Type B pancreatic cell (in vitro differentiated cells): Measurements from ENCODE around the gene ABCG1. TPM values are rescaled to one million over a fixed set of nuclear protein-coding genes. Genes with fewer than 3 reads are reported as not detected.

Source experiments
- DNase-seq: peaks from one replicate; pipeline ENCODE4 v3.0.0; 2021; ENCODE audit warnings: mixed read lengths; ENCODE audit not compliant: unreplicated experiment; ENCODE audit errors: extremely low spot score
- H3K27ac Mint-ChIP-seq: 2 replicates; pipeline ENCODE4 v1.8.0; 2021; ENCODE audit warnings: mild to moderate bottlenecking, mixed read lengths
- H3K27me3 Mint-ChIP-seq: 2 replicates; pipeline ENCODE4 v1.8.0; 2021; ENCODE audit warnings: mixed read lengths
- H3K36me3 Mint-ChIP-seq: 2 replicates; pipeline ENCODE4 v1.8.0; 2021; ENCODE audit warnings: mixed read lengths
- H3K4me1 Mint-ChIP-seq: one replicate; pipeline ENCODE4 v1.8.0; 2021; ENCODE audit warnings: mixed read lengths; ENCODE audit not compliant: unreplicated experiment
- H3K4me3 Mint-ChIP-seq: 2 replicates; pipeline ENCODE4 v1.8.0; 2021; ENCODE audit warnings: mild to moderate bottlenecking, mixed read lengths
- H3K9me3 Mint-ChIP-seq: 2 replicates; pipeline ENCODE4 v1.8.0; 2021; ENCODE audit warnings: mixed read lengths
- total RNA-seq: library from RNA; stranded (reverse); gene quantifications from 2 replicates; pipeline ENCODE4 v1.2.1, GENCODE V29; 2021; ENCODE audit warnings: low replicate concordance
- TF ChIP-seq, protein P1 (sequence below): fragments of 200-600 bp; sonication (generic); conservative IDR thresholded peaks from 2 replicates; pipeline ENCODE4 v1.5.0; 2021; ENCODE audit warnings: antibody characterized with exemption, mild to moderate bottlenecking

Gene ABCG1
- total RNA-seq, 1 donor from 2014 or later: 6.2 TPM

DNA sequence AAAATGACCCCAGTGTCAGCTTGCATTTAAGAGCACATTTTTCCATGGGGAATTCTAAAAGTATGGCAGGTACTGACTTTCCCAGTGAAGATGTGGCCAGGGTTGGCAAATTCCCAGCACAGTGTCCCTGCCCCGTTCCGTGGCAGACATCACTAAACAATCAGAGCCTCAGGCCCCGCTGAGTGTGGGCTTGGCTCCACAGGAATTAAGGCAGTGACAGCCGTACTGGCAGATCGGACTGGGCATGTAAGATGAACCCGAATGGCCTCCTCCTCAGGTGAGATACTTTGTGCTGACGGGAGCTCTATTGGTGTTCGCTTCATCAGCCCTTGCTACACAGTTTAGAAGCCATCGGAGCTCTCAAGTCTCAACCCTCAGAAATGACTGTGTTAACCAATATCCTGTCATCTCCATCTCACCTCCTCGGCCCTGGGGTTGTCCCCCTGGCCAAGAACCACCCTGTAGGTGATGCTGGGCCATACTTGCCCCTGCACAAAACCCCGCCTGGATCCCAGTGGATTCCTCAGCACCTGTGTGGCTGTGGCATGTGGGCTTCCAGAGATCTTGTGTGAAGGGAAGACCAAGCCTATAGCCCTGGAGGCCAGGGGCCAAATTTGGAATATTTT is 29.0 kb upstream of the ABCG1 start:
- Mint-ChIP-seq H3K4me1 (peaks cover 11% of the 10 kb centered on the region), H3K4me3 (no peak overlapping the region), H3K27ac (no peak overlapping the region), H3K36me3 (no peaks in the 10 kb centered on the region), H3K27me3 (peaks cover 9% of the 10 kb centered on the region), H3K9me3 (peaks cover 15% of the 10 kb centered on the region)
- TF ChIP-seq, protein P1, sequence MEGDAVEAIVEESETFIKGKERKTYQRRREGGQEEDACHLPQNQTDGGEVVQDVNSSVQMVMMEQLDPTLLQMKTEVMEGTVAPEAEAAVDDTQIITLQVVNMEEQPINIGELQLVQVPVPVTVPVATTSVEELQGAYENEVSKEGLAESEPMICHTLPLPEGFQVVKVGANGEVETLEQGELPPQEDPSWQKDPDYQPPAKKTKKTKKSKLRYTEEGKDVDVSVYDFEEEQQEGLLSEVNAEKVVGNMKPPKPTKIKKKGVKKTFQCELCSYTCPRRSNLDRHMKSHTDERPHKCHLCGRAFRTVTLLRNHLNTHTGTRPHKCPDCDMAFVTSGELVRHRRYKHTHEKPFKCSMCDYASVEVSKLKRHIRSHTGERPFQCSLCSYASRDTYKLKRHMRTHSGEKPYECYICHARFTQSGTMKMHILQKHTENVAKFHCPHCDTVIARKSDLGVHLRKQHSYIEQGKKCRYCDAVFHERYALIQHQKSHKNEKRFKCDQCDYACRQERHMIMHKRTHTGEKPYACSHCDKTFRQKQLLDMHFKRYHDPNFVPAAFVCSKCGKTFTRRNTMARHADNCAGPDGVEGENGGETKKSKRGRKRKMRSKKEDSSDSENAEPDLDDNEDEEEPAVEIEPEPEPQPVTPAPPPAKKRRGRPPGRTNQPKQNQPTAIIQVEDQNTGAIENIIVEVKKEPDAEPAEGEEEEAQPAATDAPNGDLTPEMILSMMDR: no peak
- no peak for DNase-seq

DNA sequence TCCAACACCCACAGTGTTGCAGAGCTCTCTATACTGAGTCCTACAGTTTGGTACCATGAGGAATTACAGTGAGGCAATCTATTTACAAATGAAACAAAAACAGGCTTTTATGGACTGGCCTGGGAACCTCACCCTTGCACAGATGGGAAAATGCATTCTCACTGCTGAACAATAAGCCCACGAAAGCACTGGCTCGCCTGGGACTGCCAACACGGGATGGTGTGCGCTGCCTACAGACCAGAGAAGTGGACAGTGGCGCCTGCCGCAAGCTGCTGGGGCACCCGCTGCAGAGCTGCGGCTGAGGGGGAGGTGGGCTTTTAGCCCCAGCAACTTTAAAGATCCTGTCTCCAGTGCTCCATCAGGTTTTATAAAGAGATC is 28.5 kb upstream of the ABCG1 start:
- H3K27me3 Mint-ChIP-seq: peaks cover 9% of the 10 kb centered on the region
- TF ChIP-seq, protein P1: no peak
- DNase-seq: no peak
- peaks cover 15% of the 10 kb centered on the region for H3K9me3 Mint-ChIP-seq
- H3K4me1 Mint-ChIP-seq: peaks cover 13% of the 10 kb centered on the region
- H3K27ac Mint-ChIP-seq: no peak overlapping the region
- H3K36me3 Mint-ChIP-seq: no peaks in the 10 kb centered on the region
- no peak overlapping the region for H3K4me3 Mint-ChIP-seq

DNA sequence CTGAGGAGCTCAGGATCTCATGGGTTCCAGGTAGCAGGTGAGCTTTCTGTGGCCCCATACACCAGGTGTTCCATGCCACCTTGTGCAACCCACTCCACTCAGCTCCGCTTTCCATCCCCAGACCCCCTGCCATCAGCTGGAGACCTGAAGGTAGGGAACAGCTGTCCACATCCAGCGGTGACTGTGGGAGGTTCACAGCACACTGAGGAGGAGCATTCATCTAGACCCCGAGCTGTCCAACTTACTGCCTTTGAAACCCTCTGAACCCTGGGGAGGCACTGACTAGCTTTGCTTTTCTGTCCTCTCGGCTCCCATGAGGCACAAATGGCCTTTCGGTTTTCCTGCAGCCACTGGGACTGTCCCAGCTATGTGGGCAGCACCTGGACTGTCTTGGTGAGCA is 27.9 kb upstream of the ABCG1 start:
- Mint-ChIP-seq H3K36me3 (no peaks in the 10 kb centered on the region), H3K27ac (peak overlapping the region; percentile 80), H3K4me3 (no peak overlapping the region), H3K27me3 (peaks cover 9% of the 10 kb centered on the region), H3K4me1 (peaks cover 16% of the 10 kb centered on the region), H3K9me3 (peaks cover 9% of the 10 kb centered on the region)
- DNase-seq: no peak
- TF ChIP-seq, protein P1: no peak

DNA sequence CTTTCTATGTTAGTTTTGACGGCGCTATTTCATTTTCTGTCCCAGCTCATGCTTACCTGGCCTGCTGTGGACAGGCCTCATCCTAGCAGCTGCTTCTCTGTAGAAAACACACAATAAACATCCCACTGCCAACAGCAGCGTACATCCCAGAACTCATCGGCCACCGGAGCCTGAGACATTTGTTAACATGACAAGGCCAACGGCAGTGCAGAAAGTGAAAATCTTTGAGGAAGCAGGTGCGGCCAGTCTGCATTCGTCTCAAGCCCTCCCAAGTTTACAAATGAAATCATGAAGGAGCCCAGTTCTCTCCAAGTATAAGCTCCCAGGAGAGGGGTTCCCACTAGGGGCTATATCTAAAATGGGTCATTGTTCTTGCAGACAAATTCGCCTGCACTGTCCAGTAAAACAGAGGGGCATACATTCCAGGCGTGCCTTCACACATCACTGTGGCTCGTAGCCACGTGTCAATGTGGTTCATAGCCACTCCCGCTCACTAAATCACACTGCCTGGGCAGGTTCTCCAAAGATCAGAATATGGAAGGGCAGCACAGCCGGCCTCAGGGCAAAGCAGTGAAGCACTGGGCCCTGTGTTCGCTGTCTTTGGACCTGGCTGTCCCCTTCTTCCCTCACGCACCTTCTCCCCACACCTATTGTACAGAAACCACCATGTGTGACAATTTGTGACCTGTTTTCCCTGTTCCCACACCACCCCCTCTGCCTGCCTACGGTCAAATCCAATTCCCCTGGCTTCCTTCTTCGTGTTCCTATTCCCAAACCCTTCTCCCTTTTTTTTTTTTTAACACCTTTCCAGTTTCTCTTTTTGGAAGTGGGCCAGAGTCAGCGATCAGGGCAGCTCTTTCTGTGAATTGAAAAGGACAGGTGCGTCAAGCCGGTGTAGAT is 27.0 kb upstream of the ABCG1 start:
- H3K36me3 Mint-ChIP-seq: no peaks in the 10 kb centered on the region
- peaks cover 16% of the 10 kb centered on the region for H3K4me1 Mint-ChIP-seq
- DNase-seq: no peak
- TF ChIP-seq, protein P1: no peak
- H3K4me3 Mint-ChIP-seq: no peak overlapping the region
- H3K27me3 Mint-ChIP-seq: peaks cover 9% of the 10 kb centered on the region
- H3K9me3 Mint-ChIP-seq: peaks cover 4% of the 10 kb centered on the region
- H3K27ac Mint-ChIP-seq: peak overlapping the region; percentile 80

DNA sequence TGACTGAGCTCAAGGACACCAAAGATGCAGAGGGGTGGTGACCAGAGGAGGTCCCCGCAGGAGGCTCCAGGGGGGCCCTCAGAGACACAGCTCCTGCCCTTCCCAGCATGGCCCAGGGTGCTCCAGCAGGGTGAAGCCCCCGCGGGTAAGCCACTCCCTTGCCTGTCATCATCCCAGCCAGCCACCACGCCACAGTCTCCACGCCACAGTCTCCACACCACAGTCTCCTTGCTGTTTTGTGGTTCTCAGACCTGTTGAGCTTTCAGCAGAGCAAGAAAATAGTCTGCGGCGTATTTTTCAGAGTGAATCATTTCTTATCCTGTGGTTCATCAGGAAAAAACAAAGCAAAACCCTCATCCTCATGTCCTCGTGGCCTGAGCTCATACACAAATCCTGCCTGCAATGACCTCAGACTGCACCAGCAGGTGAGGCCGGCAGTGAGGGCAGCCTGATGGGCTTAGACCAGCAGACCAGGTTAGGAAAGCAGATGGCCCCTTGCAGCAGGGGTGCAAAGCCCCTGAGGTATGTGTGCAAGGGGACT is 25.7 kb upstream of the ABCG1 start:
- Mint-ChIP-seq H3K27ac (no peak overlapping the region), H3K27me3 (peaks cover 9% of the 10 kb centered on the region), H3K36me3 (no peaks in the 10 kb centered on the region), H3K9me3 (no peaks in the 10 kb centered on the region), H3K4me3 (no peak overlapping the region), H3K4me1 (peaks cover 16% of the 10 kb centered on the region)
- no peak for DNase-seq
- TF ChIP-seq, protein P1: no peak
